ENCODE data around the gene PLK5. TPM values are rescaled to one million over a fixed set of nuclear protein-coding genes. Genes with fewer than 3 reads are reported as not detected.

Gene PLK5
- total and polyA plus RNA-seq, 2 donors (not counting 1 experiment from before 2014, with no cell fraction given): not detected

GRCh38 chr19:1531587-1531986, 7.7 kb downstream of the PLK5 start:
- no peaks in the 10 kb centered on the region for H3K9me3 Mint-ChIP-seq (ENCODE audit: insufficient read depth)
- DNase-seq: no peak
- no peaks in the 10 kb centered on the region for H3K4me1 Mint-ChIP-seq
- intact Hi-C loops (cut with micrococcal nuclease): no loop called here
- peaks cover 22% of the 10 kb centered on the region for H3K27me3 Mint-ChIP-seq
- H2AFZ ChIP-seq (ENCODE audit: insufficient read depth, low read depth, low read length, poor library complexity, severe bottlenecking): no peak overlapping the region
- H3K36me3 ChIP-seq (replicated peaks in 1 of 2; ENCODE audit: control extremely low read depth in 1 of 2, control insufficient read depth in 1 of 2, extremely low read depth in 1 of 2, insufficient read depth in 2 of 2, low read length in 1 of 2): no peaks in the 10 kb centered on the region
- 91% methylated on average over 11 of the region's 11 CpGs for WGBS (ENCODE audit: insufficient coverage)
- no peak overlapping the region for H3K27ac ChIP-seq (ENCODE audit: low read length in 2 of 2)
- no peak overlapping the region for H3K27ac Mint-ChIP-seq
- peaks cover 0 to 9% (median 0%) of the 10 kb centered on the region in 4 experiments for H3K27me3 ChIP-seq (replicated peaks in 1 of 4; ENCODE audit: control extremely low read depth in 1 of 4, control insufficient read depth in 3 of 4, insufficient read depth in 4 of 4, low read length in 3 of 4)
- peaks cover 0 to 12% (median 0%) of the 10 kb centered on the region in 3 donors for H3K9me3 ChIP-seq (ENCODE audit: control extremely low read depth in 1 of 3, control insufficient read depth in 2 of 3, insufficient read depth in 1 of 3, low read length in 2 of 3)
- H3K4me1 ChIP-seq (ENCODE audit: control insufficient read depth in 2 of 2, insufficient read depth in 2 of 2, low read length in 2 of 2): no peaks in the 10 kb centered on the region
- POLR2A ChIA-PET: interaction anchor here (0.5 kb wide), 1 partner anchor 10 kb away, joined by 4 read pairs; no protein-coding TSS in a partner anchor
- no peak for ATAC-seq (ENCODE audit: low read depth)
- CTCF ChIA-PET: no interaction called here
- H3K4me3 ChIP-seq (ENCODE audit: control extremely low read depth in 1 of 5, extremely low read depth in 1 of 5, insufficient read depth in 1 of 5, low read depth in 2 of 5, low read length in 4 of 5): no peak overlapping the region
- no peaks in the 10 kb centered on the region for H4K20me1 ChIP-seq (ENCODE audit: control insufficient read depth, insufficient read depth, low read length, poor library complexity, severe bottlenecking)
- H3K4me3 Mint-ChIP-seq: no peak overlapping the region
- H3K4me2 ChIP-seq (replicated peaks; ENCODE audit: low read depth, low read length, poor library complexity, severe bottlenecking): no peak overlapping the region
- TF ChIP-seq, protein P1, sequence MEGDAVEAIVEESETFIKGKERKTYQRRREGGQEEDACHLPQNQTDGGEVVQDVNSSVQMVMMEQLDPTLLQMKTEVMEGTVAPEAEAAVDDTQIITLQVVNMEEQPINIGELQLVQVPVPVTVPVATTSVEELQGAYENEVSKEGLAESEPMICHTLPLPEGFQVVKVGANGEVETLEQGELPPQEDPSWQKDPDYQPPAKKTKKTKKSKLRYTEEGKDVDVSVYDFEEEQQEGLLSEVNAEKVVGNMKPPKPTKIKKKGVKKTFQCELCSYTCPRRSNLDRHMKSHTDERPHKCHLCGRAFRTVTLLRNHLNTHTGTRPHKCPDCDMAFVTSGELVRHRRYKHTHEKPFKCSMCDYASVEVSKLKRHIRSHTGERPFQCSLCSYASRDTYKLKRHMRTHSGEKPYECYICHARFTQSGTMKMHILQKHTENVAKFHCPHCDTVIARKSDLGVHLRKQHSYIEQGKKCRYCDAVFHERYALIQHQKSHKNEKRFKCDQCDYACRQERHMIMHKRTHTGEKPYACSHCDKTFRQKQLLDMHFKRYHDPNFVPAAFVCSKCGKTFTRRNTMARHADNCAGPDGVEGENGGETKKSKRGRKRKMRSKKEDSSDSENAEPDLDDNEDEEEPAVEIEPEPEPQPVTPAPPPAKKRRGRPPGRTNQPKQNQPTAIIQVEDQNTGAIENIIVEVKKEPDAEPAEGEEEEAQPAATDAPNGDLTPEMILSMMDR (IDR thresholded peaks at IDR 0.05): no peak
- no peak for TF ChIP-seq EZH2 (IDR thresholded peaks at IDR 0.05; ENCODE audit: borderline replicate concordance, insufficient read depth, low read depth, low read length, poor library complexity, severe bottlenecking)
- no peaks in the 10 kb centered on the region for H3K79me2 ChIP-seq (ENCODE audit: control insufficient read depth, insufficient read depth, low read length)
- no peak overlapping the region for H3K9ac ChIP-seq (ENCODE audit: low read length)

- Histone ChIP-seq H3K9me3 (ENCODE audit: control extremely low read depth in 1 of 3, control insufficient read depth in 2 of 3, insufficient read depth in 1 of 3, low read length in 2 of 3) (peaks cover 0 to 12% (median 0%) of the 10 kb centered on the region in 3 donors), H3K9ac (ENCODE audit: low read length) (no peak overlapping the region), H4K20me1 (ENCODE audit: control insufficient read depth, insufficient read depth, low read length, poor library complexity, severe bottlenecking) (no peaks in the 10 kb centered on the region), H3K79me2 (ENCODE audit: control insufficient read depth, insufficient read depth, low read length) (no peaks in the 10 kb centered on the region), H3K27ac (ENCODE audit: low read length in 2 of 2) (no peak overlapping the region), H2AFZ (ENCODE audit: insufficient read depth, low read depth, low read length, poor library complexity, severe bottlenecking) (no peak overlapping the region), H3K36me3 (replicated peaks in 1 of 2; ENCODE audit: control extremely low read depth in 1 of 2, control insufficient read depth in 1 of 2, extremely low read depth in 1 of 2, insufficient read depth in 2 of 2, low read length in 1 of 2) (no peaks in the 10 kb centered on the region), H3K4me2 (replicated peaks; ENCODE audit: low read depth, low read length, poor library complexity, severe bottlenecking) (no peak overlapping the region), H3K4me3 (ENCODE audit: control extremely low read depth in 1 of 5, extremely low read depth in 1 of 5, insufficient read depth in 1 of 5, low read depth in 2 of 5, low read length in 4 of 5) (no peak overlapping the region), H3K4me1 (ENCODE audit: control insufficient read depth in 2 of 2, insufficient read depth in 2 of 2, low read length in 2 of 2) (no peaks in the 10 kb centered on the region), H3K27me3 (replicated peaks in 1 of 4; ENCODE audit: control extremely low read depth in 1 of 4, control insufficient read depth in 3 of 4, insufficient read depth in 4 of 4, low read length in 3 of 4) (peaks cover 0 to 9% (median 0%) of the 10 kb centered on the region in 4 experiments)
- Mint-ChIP-seq H3K4me1 (no peaks in the 10 kb centered on the region), H3K27ac (no peak overlapping the region), H3K4me3 (no peak overlapping the region), H3K9me3 (ENCODE audit: insufficient read depth) (no peaks in the 10 kb centered on the region), H3K27me3 (peaks cover 21% of the 10 kb centered on the region)
- POLR2A ChIA-PET: no interaction called here
- intact Hi-C loops (cut with micrococcal nuclease): no loop called here
- TF ChIP-seq EZH2 (IDR thresholded peaks at IDR 0.05; ENCODE audit: borderline replicate concordance, insufficient read depth, low read depth, low read length, poor library complexity, severe bottlenecking): no peak
- TF ChIP-seq, protein P1 (IDR thresholded peaks at IDR 0.05): no peak
- no peak for DNase-seq
- CTCF ChIA-PET: no interaction called here
- ATAC-seq (ENCODE audit: low read depth): no peak
- WGBS (ENCODE audit: insufficient coverage): 83% methylated on average over 2 of the region's 9 CpGs
These were observed 8.1 kb downstream of the PLK5 start for GRCh38 chr19:1532003-1532402.
